ENCODE data around the gene CCM2L.

Gene CCM2L

DNA sequence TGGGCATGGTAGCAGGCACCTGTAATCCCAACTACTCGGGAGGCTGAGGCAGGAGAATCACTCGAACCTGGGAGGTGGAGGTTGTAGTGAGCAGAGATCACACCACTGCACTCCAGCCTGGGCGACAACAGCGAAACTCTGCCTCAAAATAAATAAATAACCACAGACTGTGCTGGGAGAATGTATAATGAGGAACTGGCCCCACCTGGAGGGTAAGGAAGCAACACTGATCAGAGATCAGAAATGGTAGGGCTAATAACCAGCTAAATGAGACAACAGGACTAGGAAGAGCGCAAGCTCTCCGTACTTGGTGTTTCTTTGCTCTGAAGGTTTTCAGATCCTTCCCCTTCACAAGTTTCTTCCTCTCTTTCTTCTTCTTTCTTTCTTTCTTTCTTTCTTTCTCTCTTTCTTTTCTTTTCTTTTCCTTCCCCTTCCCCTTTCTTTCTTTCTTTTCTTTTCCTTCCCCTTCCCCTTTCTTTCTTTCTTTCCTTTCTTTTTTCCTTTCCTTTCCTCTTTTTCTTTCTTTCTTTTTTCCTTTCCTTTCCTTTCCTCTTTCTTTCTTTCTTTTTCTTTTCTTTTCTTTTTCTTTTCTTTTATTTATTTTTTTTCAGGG lies 14.6 kb downstream of the CCM2L start:
- no peaks in the 10 kb centered on the region for H4K20me1 ChIP-seq (ENCODE audit: control insufficient read depth, insufficient read depth, low read depth, low read length)
- TF ChIP-seq EZH2phosphoT487 (IDR thresholded peaks at IDR 0.05; ENCODE audit: borderline replicate concordance, low read length) = no peak
- TF ChIP-seq CTCF (IDR thresholded peaks at IDR 0.05; ENCODE audit: low read depth, low read length, poor library complexity, severe bottlenecking) = no peak
- peaks cover 2% of the 10 kb centered on the region; the same call in 1 of the 2 replicates for H3F3A ChIP-seq (ENCODE audit: control insufficient read depth, insufficient read depth)
- no peak overlapping the region for H3K27ac ChIP-seq (ENCODE audit: low read depth, low read length)
- H3K4me3 ChIP-seq (ENCODE audit: low read length) = no peak overlapping the region
- H3K4me2 ChIP-seq (ENCODE audit: low read length) = no peak overlapping the region
- peaks cover 17% of the 10 kb centered on the region for H3K4me1 ChIP-seq (ENCODE audit: control insufficient read depth, low read length)
- H3K79me2 ChIP-seq (ENCODE audit: control insufficient read depth, low read length) = no peaks in the 10 kb centered on the region
- H3K9me2 ChIP-seq (replicated peaks; ENCODE audit: control insufficient read depth, low read length) = no peaks in the 10 kb centered on the region
- no peaks in the 10 kb centered on the region for H3K9me3 ChIP-seq (ENCODE audit: control insufficient read depth, insufficient read depth, low read length)
- H3K27me3 ChIP-seq (ENCODE audit: control insufficient read depth, low read length) = peaks cover 35% of the 10 kb centered on the region
- no peaks in the 10 kb centered on the region for H3K36me3 ChIP-seq (ENCODE audit: control insufficient read depth, low read length)

- Histone ChIP-seq H3K27me3 (ENCODE audit: control insufficient read depth, low read length) (peaks cover 8% of the 10 kb centered on the region), H3K9me3 (ENCODE audit: control insufficient read depth, insufficient read depth, low read length) (no peaks in the 10 kb centered on the region), H3K79me2 (ENCODE audit: control insufficient read depth, low read length) (no peaks in the 10 kb centered on the region), H3K4me3 (ENCODE audit: low read length) (no peak overlapping the region), H3K36me3 (ENCODE audit: control insufficient read depth, low read length) (no peaks in the 10 kb centered on the region), H3K4me1 (ENCODE audit: control insufficient read depth, low read length) (peaks cover 27% of the 10 kb centered on the region), H3K27ac (ENCODE audit: low read depth, low read length) (no peak overlapping the region), H4K20me1 (ENCODE audit: control insufficient read depth, insufficient read depth, low read depth, low read length) (no peaks in the 10 kb centered on the region), H3F3A (ENCODE audit: control insufficient read depth, insufficient read depth) (peaks cover 3% of the 10 kb centered on the region; the same call in 1 of the 2 replicates), H3K9me2 (replicated peaks; ENCODE audit: control insufficient read depth, low read length) (no peaks in the 10 kb centered on the region), H3K4me2 (ENCODE audit: low read length) (no peak overlapping the region)
- TF ChIP-seq EZH2phosphoT487 (IDR thresholded peaks at IDR 0.05; ENCODE audit: borderline replicate concordance, low read length) (no peak), CTCF (IDR thresholded peaks at IDR 0.05; ENCODE audit: low read depth, low read length, poor library complexity, severe bottlenecking) (no peak)
These were observed 17.4 kb downstream of the CCM2L start for GRCh38 chr20:32027643-32028042.

GRCh38 chr20:32028647-32029372 lies 18.6 kb downstream of the CCM2L start:
- peaks cover 5% of the 10 kb centered on the region; the same call in 1 of the 2 replicates for H3F3A ChIP-seq (ENCODE audit: control insufficient read depth, insufficient read depth)
- no peak overlapping the region for H3K27ac ChIP-seq (ENCODE audit: low read depth, low read length)
- H3K27me3 ChIP-seq (ENCODE audit: control insufficient read depth, low read length) = peaks cover 7% of the 10 kb centered on the region
- TF ChIP-seq EZH2phosphoT487 (IDR thresholded peaks at IDR 0.05; ENCODE audit: borderline replicate concordance, low read length) (no peak), CTCF (IDR thresholded peaks at IDR 0.05; ENCODE audit: low read depth, low read length, poor library complexity, severe bottlenecking) (no peak)
- no peaks in the 10 kb centered on the region for H3K9me3 ChIP-seq (ENCODE audit: control insufficient read depth, insufficient read depth, low read length)
- H3K9me2 ChIP-seq (replicated peaks; ENCODE audit: control insufficient read depth, low read length) = no peaks in the 10 kb centered on the region
- H3K36me3 ChIP-seq (ENCODE audit: control insufficient read depth, low read length) = no peaks in the 10 kb centered on the region
- no peak overlapping the region for H3K4me2 ChIP-seq (ENCODE audit: low read length)
- no peaks in the 10 kb centered on the region for H4K20me1 ChIP-seq (ENCODE audit: control insufficient read depth, insufficient read depth, low read depth, low read length)
- no peaks in the 10 kb centered on the region for H3K79me2 ChIP-seq (ENCODE audit: control insufficient read depth, low read length)
- H3K4me3 ChIP-seq (ENCODE audit: low read length) = no peak overlapping the region
- peaks cover 39% of the 10 kb centered on the region for H3K4me1 ChIP-seq (ENCODE audit: control insufficient read depth, low read length)
